Brain microvascular endothelial cell (primary cell): ENCODE data around the gene PDE11A.
A peak's percentile ranks its signal among the peaks of the same experiment; 100 is the strongest.

ENCODE experiments used
- DNase-seq: peaks from one replicate; pipeline ENCODE4 v3.0.0-alpha.2; 2020
- H3K27ac ChIP-seq: fragments of 250-450 bp; sonication (Bioruptor Pico); 2 replicates; pipeline ENCODE4 v1.5.1; 2020; ENCODE audit warnings: mild to moderate bottlenecking, moderate library complexity
- H3K27me3 ChIP-seq: fragments of 250-450 bp; sonication (Bioruptor Pico); replicated peaks from 2 replicates; pipeline ENCODE4 v1.5.1; 2020; ENCODE audit warnings: mild to moderate bottlenecking
- H3K36me3 ChIP-seq: fragments of 250-450 bp; sonication (Bioruptor Pico); replicated peaks from 2 replicates; pipeline ENCODE4 v1.5.1; 2020; ENCODE audit warnings: mild to moderate bottlenecking
- H3K4me3 ChIP-seq: 2 replicates; pipeline ENCODE4 v1.5.1; 2011; ENCODE audit warnings: low read depth, mild to moderate bottlenecking, control low read depth, low read length, moderate library complexity
- in situ Hi-C: cut with HindIII; loops from 2 replicates; pipeline ENCODE4 v1.10.0; 2017; ENCODE audit warnings: low sequenced_read_pairs, low pct_ligation_motif_present
- TF ChIP-seq, protein P1 (sequence below): IDR thresholded peaks from 2 replicates; pipeline ENCODE4 v1.5.1; 2011; ENCODE audit warnings: low read depth, mild to moderate bottlenecking, moderate library complexity, low read length, control low read depth, inconsistent platforms; ENCODE audit errors: missing control alignments

PDE11A gene

DNA sequence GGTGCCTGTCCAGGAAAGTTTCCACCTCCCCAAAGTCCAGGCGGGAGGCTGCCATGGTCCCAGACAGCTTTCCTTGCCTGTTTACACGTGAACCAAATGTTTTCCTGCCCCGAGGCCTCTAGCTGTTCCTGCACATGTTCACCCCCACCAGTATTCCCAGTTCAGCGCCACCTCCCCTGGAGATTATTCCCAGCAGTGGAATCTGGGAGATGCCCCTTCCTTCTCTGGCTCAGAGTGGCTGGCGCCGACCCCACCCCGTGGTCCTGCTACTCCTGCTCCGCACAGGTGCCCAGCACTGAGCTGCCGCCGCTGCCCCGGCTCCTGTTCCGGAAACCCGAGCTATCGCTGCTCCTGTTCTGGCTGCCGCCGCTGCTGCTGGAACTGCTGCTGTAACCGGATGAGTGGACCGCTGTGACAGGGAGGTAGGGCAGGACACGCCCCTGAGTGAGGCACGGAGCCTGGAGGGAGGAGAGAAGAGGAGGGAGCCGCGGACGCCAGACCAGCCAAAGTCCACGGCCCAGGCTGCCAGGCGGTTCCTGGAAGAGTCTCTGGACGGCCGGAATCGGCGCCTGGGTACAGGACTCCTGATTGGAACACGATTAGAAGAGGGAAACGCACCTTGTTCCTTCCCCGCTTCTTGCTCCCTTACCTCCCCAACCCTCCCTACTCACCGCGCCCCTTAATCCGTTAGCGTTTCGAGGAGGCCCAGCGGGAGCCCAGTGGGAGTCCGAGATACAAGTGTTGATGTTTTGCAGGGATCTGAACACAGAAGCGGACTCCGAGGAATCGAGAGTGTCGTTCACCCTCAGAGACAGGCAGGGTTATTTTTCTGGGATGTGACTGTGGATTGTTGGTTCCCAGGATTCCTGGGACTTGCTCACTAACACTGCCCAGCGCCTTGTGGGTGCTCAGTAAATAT, at the start of gene PDE11A:
PDE11A (minus strand) TSS at position 395 of the 919 bp plus-strand sequence; CDS start at position 55, 340 bp downstream.
- peak; percentile 61 for DNase-seq
- H3K4me3 ChIP-seq, result peak within 1 kb of the TSS; percentile 56
- H3K27ac ChIP-seq, result no peak within 1 kb of the TSS
- TF ChIP-seq, protein P1, sequence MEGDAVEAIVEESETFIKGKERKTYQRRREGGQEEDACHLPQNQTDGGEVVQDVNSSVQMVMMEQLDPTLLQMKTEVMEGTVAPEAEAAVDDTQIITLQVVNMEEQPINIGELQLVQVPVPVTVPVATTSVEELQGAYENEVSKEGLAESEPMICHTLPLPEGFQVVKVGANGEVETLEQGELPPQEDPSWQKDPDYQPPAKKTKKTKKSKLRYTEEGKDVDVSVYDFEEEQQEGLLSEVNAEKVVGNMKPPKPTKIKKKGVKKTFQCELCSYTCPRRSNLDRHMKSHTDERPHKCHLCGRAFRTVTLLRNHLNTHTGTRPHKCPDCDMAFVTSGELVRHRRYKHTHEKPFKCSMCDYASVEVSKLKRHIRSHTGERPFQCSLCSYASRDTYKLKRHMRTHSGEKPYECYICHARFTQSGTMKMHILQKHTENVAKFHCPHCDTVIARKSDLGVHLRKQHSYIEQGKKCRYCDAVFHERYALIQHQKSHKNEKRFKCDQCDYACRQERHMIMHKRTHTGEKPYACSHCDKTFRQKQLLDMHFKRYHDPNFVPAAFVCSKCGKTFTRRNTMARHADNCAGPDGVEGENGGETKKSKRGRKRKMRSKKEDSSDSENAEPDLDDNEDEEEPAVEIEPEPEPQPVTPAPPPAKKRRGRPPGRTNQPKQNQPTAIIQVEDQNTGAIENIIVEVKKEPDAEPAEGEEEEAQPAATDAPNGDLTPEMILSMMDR, result no peak
- H3K27me3 ChIP-seq, result peaks cover 4% of the 10 kb centered on the region
- in situ Hi-C loops, result no loop called here
- no peaks in the 10 kb centered on the region for H3K36me3 ChIP-seq

DNA sequence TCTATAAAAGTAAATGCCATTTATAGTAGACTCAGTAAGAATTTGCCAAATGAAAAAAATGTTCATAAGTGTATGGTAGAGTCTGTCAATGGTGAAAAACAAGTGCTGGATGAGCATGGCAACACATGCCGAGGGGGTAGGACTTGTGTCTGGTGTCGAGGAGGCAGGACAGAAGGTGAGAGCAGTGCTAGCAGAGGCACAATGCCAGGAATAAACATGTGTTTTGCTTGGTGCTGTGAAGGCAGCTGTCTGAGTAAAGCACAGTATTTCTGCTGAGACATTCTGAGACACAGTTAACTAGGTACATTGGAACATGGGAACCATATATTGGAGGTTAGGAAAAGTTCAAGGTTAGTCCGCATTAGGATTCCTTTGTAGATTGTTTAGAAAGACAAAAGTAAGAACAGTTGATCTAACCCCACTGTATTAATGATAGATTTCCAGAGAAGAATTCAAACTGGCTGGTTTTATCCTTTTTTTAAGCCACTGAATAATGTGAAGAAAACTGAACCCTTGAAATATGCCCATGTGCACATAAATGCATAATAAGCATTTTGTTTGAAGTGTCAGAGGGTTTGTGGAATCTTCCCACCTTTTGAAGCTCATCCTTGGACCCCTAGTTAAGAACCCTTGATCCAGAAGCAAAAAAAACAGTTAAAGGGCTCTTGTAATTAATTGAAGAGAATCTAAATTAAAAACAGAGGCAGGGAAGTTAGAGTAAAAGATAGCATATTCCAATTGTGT, 46.8 kb upstream of the PDE11A start:
- no peak overlapping the region for H3K27ac ChIP-seq
- H3K4me3 ChIP-seq, result no peak overlapping the region
- in situ Hi-C loops, result no loop called here
- no peak for DNase-seq
- H3K36me3 ChIP-seq, result peaks cover 3% of the 10 kb centered on the region
- no peaks in the 10 kb centered on the region for H3K27me3 ChIP-seq
- TF ChIP-seq, protein P1, result no peak

DNA sequence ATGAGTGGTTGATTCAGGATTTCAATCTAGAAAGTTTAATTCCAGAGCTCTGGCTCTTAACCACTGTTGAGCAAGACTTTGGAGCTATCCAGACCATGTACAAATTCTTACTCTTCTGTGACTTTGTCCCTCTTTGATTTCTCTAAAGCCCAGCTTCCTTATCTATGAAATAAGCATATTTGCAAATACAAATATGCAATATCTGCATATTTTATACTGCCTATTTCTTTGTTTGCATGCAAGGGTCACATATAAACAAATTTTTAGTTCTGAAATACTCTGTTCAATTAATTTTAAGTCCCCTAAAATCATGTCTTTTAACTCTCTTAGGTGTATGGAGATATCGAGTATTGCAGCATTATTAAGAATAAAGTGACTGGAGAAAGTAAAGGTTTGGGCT, 45.1 kb upstream of the PDE11A start:
- Histone ChIP-seq H3K27ac (no peak overlapping the region), H3K4me3 (no peak overlapping the region), H3K27me3 (no peaks in the 10 kb centered on the region), H3K36me3 (peaks cover 3% of the 10 kb centered on the region)
- TF ChIP-seq, protein P1, result no peak
- in situ Hi-C loops, result no loop called here
- no peak for DNase-seq

DNA sequence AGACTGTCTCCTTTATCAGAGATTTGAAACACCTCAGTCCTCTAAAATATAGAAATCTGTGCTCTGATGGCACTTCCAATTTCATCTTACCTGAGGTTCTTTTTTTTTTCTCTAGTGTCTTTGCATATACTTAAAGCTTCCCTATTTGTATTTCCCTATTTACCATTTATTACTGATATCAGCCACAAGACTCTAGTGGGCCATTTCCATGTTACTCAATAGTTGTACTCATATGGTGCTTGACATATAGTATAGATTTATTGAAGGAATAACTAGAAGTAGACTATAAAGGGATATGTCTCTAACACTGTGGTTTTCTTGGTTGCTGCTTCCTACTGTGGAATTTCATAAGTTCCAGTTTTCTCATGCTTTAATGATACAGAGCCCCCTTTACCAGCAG, 42.7 kb upstream of the PDE11A start:
- H3K36me3 ChIP-seq, result no peaks in the 10 kb centered on the region
- no peak overlapping the region for H3K27ac ChIP-seq
- no peaks in the 10 kb centered on the region for H3K27me3 ChIP-seq
- no peak for DNase-seq
- in situ Hi-C loops, result no loop called here
- TF ChIP-seq, protein P1, result no peak
- H3K4me3 ChIP-seq, result no peak overlapping the region

DNA sequence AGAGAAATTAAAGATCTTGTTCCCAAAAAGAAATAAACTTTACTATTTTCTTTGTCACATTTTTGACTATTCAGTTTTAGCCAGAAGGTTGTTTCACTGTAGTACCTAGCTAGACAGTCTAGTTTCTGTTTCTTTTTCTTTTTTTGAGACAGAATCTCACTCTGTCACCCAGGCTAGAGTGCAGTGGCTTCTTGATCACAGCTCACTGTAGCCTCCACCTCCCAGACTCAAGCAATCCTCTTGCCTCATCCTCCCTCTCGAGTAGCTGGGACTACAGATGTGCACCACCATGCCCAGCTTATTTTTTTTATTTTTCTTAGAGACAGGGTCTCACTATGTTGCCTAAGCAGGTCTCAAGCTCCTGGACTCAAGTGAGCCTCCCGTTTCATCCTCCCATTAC, 41.9 kb upstream of the PDE11A start:
- H3K27ac ChIP-seq, result no peak overlapping the region
- H3K4me3 ChIP-seq, result no peak overlapping the region
- TF ChIP-seq, protein P1, result no peak
- no peak for DNase-seq
- no peaks in the 10 kb centered on the region for H3K27me3 ChIP-seq
- in situ Hi-C loops, result no loop called here
- H3K36me3 ChIP-seq, result no peaks in the 10 kb centered on the region
